Subcutaneous abdominal adipose tissue (tissue), 5 donors: ENCODE measurements around the gene PDE4D.

ENCODE experiments used
- H3K27ac ChIP-seq: one replicate; pipeline ENCODE4 v1.7.0; 2013; ENCODE audit warnings: low read depth, mild to moderate bottlenecking, inconsistent platforms, low read length, moderate library complexity
- H3K27me3 ChIP-seq, 5 donors: one replicate each; pipeline ENCODE4 v1.7.0; 2013; ENCODE audit warnings: low read length in 5 of 5, inconsistent platforms in 1 of 5; ENCODE audit not compliant: control insufficient read depth in 5 of 5, insufficient read depth in 4 of 5
- H3K36me3 ChIP-seq, 5 donors: one replicate each; pipeline ENCODE4 v1.7.0; 2013; ENCODE audit warnings: low read length in 5 of 5; ENCODE audit not compliant: control insufficient read depth in 5 of 5, insufficient read depth in 5 of 5
- H3K4me1 ChIP-seq, 5 donors: one replicate each; pipeline ENCODE4 v1.7.0; 2013; ENCODE audit warnings: low read length in 5 of 5, mild to moderate bottlenecking in 3 of 5, moderate library complexity in 1 of 5; ENCODE audit not compliant: control insufficient read depth in 5 of 5, insufficient read depth in 5 of 5
- H3K4me3 ChIP-seq, 5 donors: one replicate each; pipeline ENCODE4 v1.7.0; 2013; ENCODE audit warnings: low read length in 5 of 5, low read depth in 1 of 5
- H3K9ac ChIP-seq, 5 donors: one replicate each; pipeline ENCODE4 v1.7.0; 2013; ENCODE audit warnings: low read length in 5 of 5, mild to moderate bottlenecking in 4 of 5, moderate library complexity in 3 of 5
- H3K9me3 ChIP-seq, 5 donors: one replicate each; pipeline ENCODE4 v1.7.0; 2013; ENCODE audit warnings: low read length in 5 of 5; ENCODE audit not compliant: control insufficient read depth in 5 of 5
- donor health status: healthy.
- donor health status: healthy.
- donor health status: healthy.
- donor health status: healthy.
- donor health status: healthy.

PDE4D gene

GRCh38 chr5:59042201-59043055 is 851.1 kb downstream of the PDE4D start:
- no peaks in the 10 kb centered on the region for H3K36me3 ChIP-seq
- H3K27me3 ChIP-seq = peaks cover 0 to 8% (median 7%) of the 10 kb centered on the region in 5 donors
- H3K9ac ChIP-seq = no peak overlapping the region
- no peaks in the 10 kb centered on the region for H3K9me3 ChIP-seq
- no peak overlapping the region for H3K27ac ChIP-seq
- peaks cover 3 to 34% (median 24%) of the 10 kb centered on the region in 5 donors for H3K4me1 ChIP-seq
- H3K4me3 ChIP-seq = no peak overlapping the region

DNA sequence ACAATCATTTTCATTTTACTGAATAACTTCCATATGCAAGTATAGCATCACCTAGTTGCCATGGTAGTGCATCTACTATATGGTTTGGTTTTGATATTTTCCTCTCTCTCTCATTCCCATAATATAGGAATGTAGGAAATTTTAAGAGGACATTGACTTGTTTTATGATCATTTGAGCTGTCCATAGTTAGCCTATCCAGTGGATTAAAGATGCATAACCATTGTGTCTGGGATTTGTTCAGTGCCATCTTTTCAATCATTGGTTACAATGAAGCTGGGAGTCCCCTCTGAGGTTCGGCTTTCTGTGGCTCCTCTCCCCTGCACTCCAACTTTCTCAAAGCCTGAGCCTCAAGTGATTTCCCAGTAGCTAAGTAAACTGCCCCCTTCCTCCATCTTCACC is 852.2 kb downstream of the PDE4D start:
- H3K4me1 ChIP-seq = peaks cover 3 to 34% (median 24%) of the 10 kb centered on the region in 5 donors

DNA sequence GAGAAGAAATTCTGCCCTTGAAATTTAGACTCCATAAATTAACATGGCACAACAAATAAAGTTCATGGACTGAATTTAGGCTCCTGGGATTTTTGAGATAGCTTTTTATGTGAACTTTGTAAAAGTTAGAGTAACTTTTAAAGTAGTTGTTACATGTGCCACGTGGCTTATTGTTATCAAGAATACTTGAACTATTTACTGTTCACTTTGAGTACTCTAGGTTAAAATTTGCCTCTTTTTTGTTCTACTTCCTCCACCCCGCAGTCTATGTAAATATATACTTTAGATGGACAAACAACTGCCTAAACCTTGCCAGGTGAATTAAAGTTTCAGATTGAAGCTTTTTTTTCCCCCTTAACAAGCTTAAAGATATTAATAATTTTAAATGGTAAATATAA is 852.7 kb downstream of the PDE4D start:
- H3K27ac ChIP-seq = no peak overlapping the region
- H3K36me3 ChIP-seq = no peaks in the 10 kb centered on the region
- peaks cover 3 to 34% (median 24%) of the 10 kb centered on the region in 5 donors for H3K4me1 ChIP-seq
- H3K9ac ChIP-seq = no peak overlapping the region
- H3K4me3 ChIP-seq = no peak overlapping the region
- peaks cover 0 to 8% (median 7%) of the 10 kb centered on the region in 5 donors for H3K27me3 ChIP-seq
- H3K9me3 ChIP-seq = no peaks in the 10 kb centered on the region

More for the DNA sequence above, 852.2 kb downstream of the PDE4D start:
- Histone ChIP-seq H3K27ac (no peak overlapping the region), H3K27me3 (peaks cover 0 to 8% (median 7%) of the 10 kb centered on the region in 5 donors), H3K9ac (no peak overlapping the region), H3K9me3 (no peaks in the 10 kb centered on the region), H3K36me3 (no peaks in the 10 kb centered on the region), H3K4me3 (no peak overlapping the region)

GRCh38 chr5:59040024-59040803 is 853.3 kb downstream of the PDE4D start:
- peaks cover 3 to 34% (median 24%) of the 10 kb centered on the region in 5 donors for H3K4me1 ChIP-seq

GRCh38 chr5:59039296-59040023 is 854.1 kb downstream of the PDE4D start:
- H3K36me3 ChIP-seq = no peaks in the 10 kb centered on the region
- H3K27me3 ChIP-seq = peaks cover 0 to 8% (median 7%) of the 10 kb centered on the region in 5 donors
- no peaks in the 10 kb centered on the region for H3K9me3 ChIP-seq
- peaks cover 3 to 34% (median 24%) of the 10 kb centered on the region in 5 donors for H3K4me1 ChIP-seq
- peak overlapping the region; percentile 19 for H3K27ac ChIP-seq
- peak overlapping the region in 4 of 5 donors; percentile 66 to 81 (median 78) for H3K4me3 ChIP-seq
- peak overlapping the region in 4 of 5 donors; percentile 49 to 75 (median 68) for H3K9ac ChIP-seq

More at GRCh38 chr5:59040024-59040803, 853.3 kb downstream of the PDE4D start:
- Histone ChIP-seq H3K9me3 (no peaks in the 10 kb centered on the region), H3K9ac (peak overlapping the region in 3 of 5 donors; percentile 21 to 75 (median 70)), H3K27ac (no peak overlapping the region), H3K36me3 (no peaks in the 10 kb centered on the region), H3K4me3 (peak overlapping the region; percentile 59 to 81 (median 76)), H3K27me3 (peaks cover 0 to 8% (median 7%) of the 10 kb centered on the region in 5 donors)

GRCh38 chr5:59038798-59039295 is 854.7 kb downstream of the PDE4D start:
- Histone ChIP-seq H3K36me3 (no peaks in the 10 kb centered on the region), H3K27me3 (peaks cover 0 to 8% (median 7%) of the 10 kb centered on the region in 5 donors), H3K4me1 (peaks cover 3 to 34% (median 24%) of the 10 kb centered on the region in 5 donors), H3K4me3 (peak overlapping the region; percentile 31 to 81 (median 76)), H3K9me3 (no peaks in the 10 kb centered on the region), H3K27ac (peak overlapping the region; percentile 19), H3K9ac (peak overlapping the region in 4 of 5 donors; percentile 49 to 75 (median 68))

DNA sequence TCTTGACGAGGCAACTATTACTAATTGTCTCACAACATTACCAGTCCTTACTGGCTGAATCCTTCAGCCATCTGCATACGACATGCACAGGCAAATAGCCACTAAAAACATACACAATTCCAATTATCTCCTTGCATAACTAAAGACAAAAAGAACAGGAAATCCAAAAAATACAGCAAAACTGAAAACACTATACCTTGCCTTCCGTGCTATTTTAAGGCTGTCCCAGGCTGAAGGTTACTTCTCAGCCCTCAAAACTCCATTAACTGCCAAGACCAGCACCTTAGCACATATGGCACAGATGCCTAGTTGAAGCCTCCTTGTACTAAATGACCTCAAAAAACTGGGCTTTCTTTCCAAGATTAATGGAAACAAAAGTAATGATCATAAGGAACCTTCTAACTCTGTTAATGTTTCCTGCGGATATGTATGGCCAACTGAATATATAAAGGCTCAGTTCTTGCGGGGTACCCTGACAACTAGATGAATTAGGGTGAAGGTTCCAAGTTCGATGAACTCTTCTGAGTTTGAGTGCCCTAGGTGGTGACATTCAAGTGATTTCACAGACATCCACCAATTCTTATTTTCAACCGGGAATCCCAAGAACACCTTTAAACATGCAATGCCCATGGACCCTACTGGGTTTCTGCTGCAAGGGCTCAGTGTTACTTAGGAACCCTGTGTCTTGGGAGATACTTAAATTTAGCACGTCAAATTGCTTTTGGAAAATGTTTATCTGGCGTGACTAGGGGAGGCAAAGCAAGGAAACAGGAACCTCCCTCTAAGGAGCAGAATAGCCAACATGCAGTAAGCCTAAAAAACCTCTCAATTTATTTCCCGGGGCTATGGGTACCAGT is 855.4 kb downstream of the PDE4D start:
- Histone ChIP-seq H3K4me3 (peak overlapping the region; percentile 31 to 81 (median 76)), H3K27ac (peak overlapping the region; percentile 19), H3K27me3 (peaks cover 0 to 8% (median 7%) of the 10 kb centered on the region in 5 donors), H3K9me3 (no peaks in the 10 kb centered on the region), H3K36me3 (no peaks in the 10 kb centered on the region), H3K9ac (peak overlapping the region in 3 of 5 donors; percentile 49 to 75 (median 70)), H3K4me1 (peaks cover 3 to 34% (median 24%) of the 10 kb centered on the region in 5 donors)

DNA sequence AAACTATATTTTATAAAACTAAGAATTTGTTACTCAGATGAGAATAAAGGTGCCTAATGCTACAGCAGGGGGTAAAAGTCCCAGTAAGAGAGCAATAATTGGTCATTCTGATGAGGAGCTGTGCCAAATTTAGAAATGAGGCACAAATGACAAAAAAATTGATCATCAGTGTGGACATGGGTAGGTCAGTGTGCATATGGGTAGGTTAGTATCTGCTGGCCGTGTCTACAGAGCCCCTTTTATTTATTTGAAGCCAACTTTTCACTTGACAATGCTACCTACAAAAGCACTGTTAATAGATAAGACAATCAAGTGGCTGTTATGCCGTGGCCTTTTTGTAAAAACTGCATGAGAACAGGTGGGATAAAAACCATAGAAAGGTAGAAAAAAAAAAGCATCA is 856.1 kb downstream of the PDE4D start:
- no peaks in the 10 kb centered on the region for H3K36me3 ChIP-seq
- no peak overlapping the region for H3K27ac ChIP-seq
- H3K9ac ChIP-seq = no peak overlapping the region
- no peaks in the 10 kb centered on the region for H3K9me3 ChIP-seq
- H3K4me3 ChIP-seq = no peak overlapping the region
- peaks cover 3 to 31% (median 24%) of the 10 kb centered on the region in 5 donors for H3K4me1 ChIP-seq
- peaks cover 0 to 8% (median 7%) of the 10 kb centered on the region in 5 donors for H3K27me3 ChIP-seq
